ENCODE results near the gene MAPK14.
A peak's percentile ranks its signal among the peaks of the same experiment; 100 is the strongest.

Gene MAPK14

GRCh38 chr6:36042618-36043260 lies 15.1 kb downstream of the MAPK14 start:
- no peak for TF ChIP-seq JUND (IDR thresholded peaks at IDR 0.05; ENCODE audit: low read depth)
- in situ Hi-C loops (cut with HindIII; ENCODE audit: low pct_unique_long_range_greater_than_20kb, low sequenced_read_pairs), result no loop called here
- DNase-seq (ENCODE audit: low read depth in 1 of 2, low spot score in 1 of 2), result no peak

- in situ Hi-C loops (cut with HindIII; ENCODE audit: low pct_unique_long_range_greater_than_20kb, low sequenced_read_pairs), result no loop called here
- no peak for TF ChIP-seq JUND (IDR thresholded peaks at IDR 0.05; ENCODE audit: low read depth)
- DNase-seq (ENCODE audit: low read depth in 1 of 2, low spot score in 1 of 2), result no peak
These were observed 22.0 kb downstream of the MAPK14 start for GRCh38 chr6:36049582-36049981.

- TF ChIP-seq JUND (IDR thresholded peaks at IDR 0.05; ENCODE audit: low read depth), result no peak
- DNase-seq (ENCODE audit: low read depth in 1 of 2, low spot score in 1 of 2), result no peak
- in situ Hi-C loops (cut with HindIII; ENCODE audit: low pct_unique_long_range_greater_than_20kb, low sequenced_read_pairs), result no loop called here
These were observed 22.7 kb downstream of the MAPK14 start for GRCh38 chr6:36050305-36050704.

GRCh38 chr6:36050947-36051710 lies 23.5 kb downstream of the MAPK14 start:
- no peak for DNase-seq (ENCODE audit: low read depth in 1 of 2, low spot score in 1 of 2)
- in situ Hi-C loops (cut with HindIII; ENCODE audit: low pct_unique_long_range_greater_than_20kb, low sequenced_read_pairs), result no loop called here
- TF ChIP-seq JUND (IDR thresholded peaks at IDR 0.05; ENCODE audit: low read depth), result no peak

- in situ Hi-C loops (cut with HindIII; ENCODE audit: low pct_unique_long_range_greater_than_20kb, low sequenced_read_pairs), result no loop called here
- no peak for DNase-seq (ENCODE audit: low read depth in 1 of 2, low spot score in 1 of 2)
- TF ChIP-seq JUND (IDR thresholded peaks at IDR 0.05; ENCODE audit: low read depth), result no peak
These were observed 24.5 kb downstream of the MAPK14 start for GRCh38 chr6:36052097-36052496.

GRCh38 chr6:36053878-36054277 lies 26.3 kb downstream of the MAPK14 start:
- TF ChIP-seq JUND (IDR thresholded peaks at IDR 0.05; ENCODE audit: low read depth), result no peak
- in situ Hi-C loops (cut with HindIII; ENCODE audit: low pct_unique_long_range_greater_than_20kb, low sequenced_read_pairs), result no loop called here
- no peak for DNase-seq (ENCODE audit: low read depth in 1 of 2, low spot score in 1 of 2)

GRCh38 chr6:36054415-36054814 lies 26.8 kb downstream of the MAPK14 start:
- in situ Hi-C loops (cut with HindIII; ENCODE audit: low pct_unique_long_range_greater_than_20kb, low sequenced_read_pairs), result no loop called here
- no peak for DNase-seq (ENCODE audit: low read depth in 1 of 2, low spot score in 1 of 2)
- no peak for TF ChIP-seq JUND (IDR thresholded peaks at IDR 0.05; ENCODE audit: low read depth)

- in situ Hi-C loops (cut with HindIII; ENCODE audit: low pct_unique_long_range_greater_than_20kb, low sequenced_read_pairs), result no loop called here
- no peak for DNase-seq (ENCODE audit: low read depth in 1 of 2, low spot score in 1 of 2)
These were observed 27.3 kb downstream of the MAPK14 start for GRCh38 chr6:36054956-36055355.

GRCh38 chr6:36056178-36056577 lies 28.6 kb downstream of the MAPK14 start:
- DNase-seq (ENCODE audit: low read depth in 1 of 2, low spot score in 1 of 2), result no peak
- in situ Hi-C loops (cut with HindIII; ENCODE audit: low pct_unique_long_range_greater_than_20kb, low sequenced_read_pairs), result no loop called here
- TF ChIP-seq JUND (IDR thresholded peaks at IDR 0.05; ENCODE audit: low read depth), result no peak

More at GRCh38 chr6:36054956-36055355, 27.3 kb downstream of the MAPK14 start:
- TF ChIP-seq JUND (IDR thresholded peaks at IDR 0.05; ENCODE audit: low read depth), result no peak

- no peak for TF ChIP-seq JUND (IDR thresholded peaks at IDR 0.05; ENCODE audit: low read depth)
- in situ Hi-C loops (cut with HindIII; ENCODE audit: low pct_unique_long_range_greater_than_20kb, low sequenced_read_pairs), result no loop called here
- no peak for DNase-seq (ENCODE audit: low read depth in 1 of 2, low spot score in 1 of 2)
These were observed 33.6 kb downstream of the MAPK14 start for GRCh38 chr6:36061236-36061635.

- in situ Hi-C loops (cut with HindIII; ENCODE audit: low pct_unique_long_range_greater_than_20kb, low sequenced_read_pairs), result no loop called here
- peak in 1 of 2 experiments; percentile 10 for DNase-seq (ENCODE audit: low read depth in 1 of 2, low spot score in 1 of 2)
- no peak for TF ChIP-seq JUND (IDR thresholded peaks at IDR 0.05; ENCODE audit: low read depth)
These were observed 34.6 kb downstream of the MAPK14 start for GRCh38 chr6:36062247-36062646.

GRCh38 chr6:36063318-36064060 lies 35.9 kb downstream of the MAPK14 start:
- in situ Hi-C loops (cut with HindIII; ENCODE audit: low pct_unique_long_range_greater_than_20kb, low sequenced_read_pairs), result no loop called here
- no peak for TF ChIP-seq JUND (IDR thresholded peaks at IDR 0.05; ENCODE audit: low read depth)
- peak in 1 of 2 experiments; percentile 23 for DNase-seq (ENCODE audit: low read depth in 1 of 2, low spot score in 1 of 2)

All from T47D (cell line).